ENCODE data around the gene TPBG. TPM values are rescaled to one million over a fixed set of nuclear protein-coding genes. Genes with fewer than 3 reads are reported as not detected.

The TPBG gene
- total RNA-seq, 1 experiment from 2014 or later = 42.5 TPM

DNA sequence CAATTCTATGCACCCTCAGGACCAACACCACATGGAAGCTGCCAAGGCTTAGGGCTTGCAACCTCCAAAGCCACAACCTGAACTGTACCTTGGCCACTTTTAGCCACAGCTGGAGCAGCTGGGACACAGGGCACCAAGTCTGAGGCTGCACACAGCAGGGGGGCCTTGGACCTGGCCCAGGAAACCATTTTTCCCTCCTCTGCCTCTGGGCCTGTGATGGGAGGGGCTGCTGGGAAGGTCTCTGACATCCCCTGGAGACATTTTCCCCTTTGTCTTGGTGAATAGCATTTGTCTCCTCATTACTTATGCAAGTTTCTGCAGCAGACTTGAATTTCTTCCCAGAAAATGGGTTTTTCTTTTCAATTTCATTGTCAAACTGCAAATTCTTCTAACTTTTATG, 13.0 kb downstream of the TPBG start:
- Histone ChIP-seq H3K27me3 (ENCODE audit: insufficient read depth, low read depth) (no peaks in the 10 kb centered on the region), H3K4me2 (no peak overlapping the region), H3K4me3 (no peak overlapping the region), H3F3A (ENCODE audit: insufficient read depth, low read depth) (no peaks in the 10 kb centered on the region), H3K9me3 (ENCODE audit: insufficient read depth, low read depth) (no peaks in the 10 kb centered on the region), H3K79me2 (ENCODE audit: low read depth) (no peaks in the 10 kb centered on the region), H3K4me1 (replicated peaks; ENCODE audit: insufficient read depth) (no peaks in the 10 kb centered on the region), H2AFZ (no peak overlapping the region), H4K20me1 (ENCODE audit: insufficient read depth) (no peaks in the 10 kb centered on the region), H3K36me3 (ENCODE audit: low read depth) (no peaks in the 10 kb centered on the region; the same call in 1 of the 2 replicates), H3K27ac (no peak overlapping the region), H3K9me2 (ENCODE audit: insufficient read depth) (no peaks in the 10 kb centered on the region)
- no peak for TF ChIP-seq CTCF (conservative IDR thresholded peaks at IDR 0.05)
- TF ChIP-seq EZH2 (IDR thresholded peaks at IDR 0.05; ENCODE audit: low read depth) = no peak
- ChIA-PET POLR2A (ENCODE audit: unreplicated experiment) (no interaction called here), CTCF (interaction anchor here (0.6 kb wide), 1 partner anchor 606 kb away, joined by 3 read pairs; no protein-coding TSS in a partner anchor)
- DNase-seq = no peak
- intact Hi-C loops (cut with micrococcal nuclease; ENCODE audit: unreplicated experiment) = no loop called here
- no TSS peak for BruUV-seq (replicated peaks)

DNA sequence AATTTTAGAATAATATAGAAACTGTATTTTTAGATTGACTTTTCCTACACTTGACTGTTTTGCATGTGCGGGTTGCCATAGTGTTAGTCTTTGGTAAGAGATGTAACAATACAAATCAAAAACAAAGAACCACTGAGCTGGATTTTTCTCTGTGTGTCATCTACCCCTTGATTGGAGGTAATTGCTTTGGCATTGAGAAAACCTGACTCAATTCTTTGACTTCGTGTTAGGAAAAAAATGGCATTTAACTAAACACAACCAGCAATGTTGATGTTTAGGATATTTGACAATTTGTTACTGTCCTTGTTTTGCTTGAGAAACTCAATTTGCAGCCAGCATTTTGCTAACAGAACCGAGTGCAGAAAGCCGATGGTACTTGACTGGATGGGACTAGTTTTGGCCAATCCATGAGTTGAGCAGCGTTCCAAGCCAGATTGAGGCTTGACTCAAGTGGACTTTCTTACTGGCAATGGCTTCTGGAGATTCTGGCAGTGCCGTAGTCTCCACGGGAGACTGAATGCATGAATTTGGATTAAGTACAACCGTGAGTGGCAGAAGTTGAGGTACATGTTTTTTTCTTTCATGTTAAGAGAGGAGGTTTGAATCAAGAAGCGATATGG, 17.1 kb downstream of the TPBG start:
- Histone ChIP-seq H3F3A (ENCODE audit: insufficient read depth, low read depth) (peaks cover 8% of the 10 kb centered on the region; the same call in 1 of the 2 replicates), H3K36me3 (ENCODE audit: low read depth) (no peaks in the 10 kb centered on the region), H3K4me2 (no peak overlapping the region), H4K20me1 (ENCODE audit: insufficient read depth) (no peaks in the 10 kb centered on the region), H3K9me3 (ENCODE audit: insufficient read depth, low read depth) (no peaks in the 10 kb centered on the region), H3K79me2 (ENCODE audit: low read depth) (no peaks in the 10 kb centered on the region), H3K27me3 (ENCODE audit: insufficient read depth, low read depth) (no peaks in the 10 kb centered on the region), H3K27ac (no peak overlapping the region), H3K4me1 (replicated peaks; ENCODE audit: insufficient read depth) (peaks cover 17% of the 10 kb centered on the region), H2AFZ (no peak overlapping the region), H3K4me3 (no peak overlapping the region), H3K9me2 (ENCODE audit: insufficient read depth) (no peaks in the 10 kb centered on the region)
- no peak for DNase-seq
- CTCF ChIA-PET = no interaction called here
- POLR2A ChIA-PET (ENCODE audit: unreplicated experiment) = interaction anchor here (0.5 kb wide), 1 partner anchor 120 kb away, joined by 12 read pairs; no protein-coding TSS in a partner anchor
- TF ChIP-seq CTCF (conservative IDR thresholded peaks at IDR 0.05) = no peak
- intact Hi-C loops (cut with micrococcal nuclease; ENCODE audit: unreplicated experiment) = no loop called here
- BruUV-seq (replicated peaks) = no TSS peak

GRCh38 chr6:82381278-82381677, 17.7 kb downstream of the TPBG start:
- Histone ChIP-seq H3K9me3 (ENCODE audit: insufficient read depth, low read depth) (no peaks in the 10 kb centered on the region), H3K4me2 (no peak overlapping the region), H3K79me2 (ENCODE audit: low read depth) (no peaks in the 10 kb centered on the region), H3K9me2 (ENCODE audit: insufficient read depth) (no peaks in the 10 kb centered on the region), H3K27me3 (ENCODE audit: insufficient read depth, low read depth) (no peaks in the 10 kb centered on the region), H4K20me1 (ENCODE audit: insufficient read depth) (no peaks in the 10 kb centered on the region), H3K4me1 (replicated peaks; ENCODE audit: insufficient read depth) (peaks cover 23% of the 10 kb centered on the region), H2AFZ (no peak overlapping the region), H3K27ac (no peak overlapping the region), H3F3A (ENCODE audit: insufficient read depth, low read depth) (peaks cover 10% of the 10 kb centered on the region; the same call in 1 of the 2 replicates), H3K4me3 (no peak overlapping the region), H3K36me3 (ENCODE audit: low read depth) (no peaks in the 10 kb centered on the region)
- intact Hi-C loops (cut with micrococcal nuclease; ENCODE audit: unreplicated experiment) = no loop called here
- CTCF ChIA-PET = no interaction called here
- BruUV-seq (replicated peaks) = no TSS peak
- TF ChIP-seq CTCF (conservative IDR thresholded peaks at IDR 0.05) (no peak), EZH2 (IDR thresholded peaks at IDR 0.05; ENCODE audit: low read depth) (no peak)
- POLR2A ChIA-PET (ENCODE audit: unreplicated experiment) = no interaction called here
- no peak for DNase-seq

Data from PC-9 (cell line).